Measurements from ENCODE around the gene FOXP4. TPM values are rescaled to one million over a fixed set of nuclear protein-coding genes. Genes with fewer than 3 reads are reported as not detected.

FOXP4 gene
- total RNA-seq, 1 donor = 3.3 TPM

- Histone ChIP-seq H3K4me2 (ENCODE audit: insufficient read depth, low read length) (no peak overlapping the region), H3K9me3 (ENCODE audit: low read depth, low read length) (no peaks in the 10 kb centered on the region), H3K79me2 (ENCODE audit: insufficient read depth, low read length) (no peaks in the 10 kb centered on the region), H3K36me3 (ENCODE audit: insufficient read depth, low read length) (peaks cover 11% of the 10 kb centered on the region), H2AFZ (ENCODE audit: low read length) (no peak overlapping the region), H3K4me3 (ENCODE audit: insufficient read depth, low read length) (no peak overlapping the region), H3K27ac (ENCODE audit: low read depth, low read length) (no peak overlapping the region), H4K20me1 (ENCODE audit: insufficient read depth, low read length) (peaks cover 3% of the 10 kb centered on the region), H3K4me1 (ENCODE audit: insufficient read depth, low read length) (peaks cover 9% of the 10 kb centered on the region), H3K27me3 (ENCODE audit: insufficient read depth, low read length) (no peaks in the 10 kb centered on the region)
- DNase-seq (ENCODE audit: insufficient read length, low spot score, missing footprints) = no peak
- TF ChIP-seq CTCF (IDR thresholded peaks at IDR 0.05; ENCODE audit: extremely low read depth, low read depth, low read length) = no peak
Measured at GRCh38 chr6:41568585-41569384, 22.6 kb downstream of the FOXP4 start.

- Histone ChIP-seq H4K20me1 (ENCODE audit: insufficient read depth, low read length) (peaks cover 3% of the 10 kb centered on the region), H3K4me2 (ENCODE audit: insufficient read depth, low read length) (no peak overlapping the region), H3K9me3 (ENCODE audit: low read depth, low read length) (no peaks in the 10 kb centered on the region), H3K4me1 (ENCODE audit: insufficient read depth, low read length) (peaks cover 9% of the 10 kb centered on the region), H3K27ac (ENCODE audit: low read depth, low read length) (no peak overlapping the region), H3K27me3 (ENCODE audit: insufficient read depth, low read length) (no peaks in the 10 kb centered on the region), H3K79me2 (ENCODE audit: insufficient read depth, low read length) (no peaks in the 10 kb centered on the region), H3K36me3 (ENCODE audit: insufficient read depth, low read length) (peaks cover 11% of the 10 kb centered on the region), H2AFZ (ENCODE audit: low read length) (no peak overlapping the region), H3K4me3 (ENCODE audit: insufficient read depth, low read length) (no peak overlapping the region)
- TF ChIP-seq CTCF (IDR thresholded peaks at IDR 0.05; ENCODE audit: extremely low read depth, low read depth, low read length) = no peak
- no peak for DNase-seq (ENCODE audit: insufficient read length, low spot score, missing footprints)
Measured at GRCh38 chr6:41570259-41570615, 24.1 kb downstream of the FOXP4 start.

GRCh38 chr6:41571021-41571780 is 25.0 kb downstream of the FOXP4 start:
- TF ChIP-seq CTCF (IDR thresholded peaks at IDR 0.05; ENCODE audit: extremely low read depth, low read depth, low read length) = no peak
- H3K27me3 ChIP-seq (ENCODE audit: insufficient read depth, low read length) = no peaks in the 10 kb centered on the region
- peaks cover 3% of the 10 kb centered on the region for H4K20me1 ChIP-seq (ENCODE audit: insufficient read depth, low read length)
- no peak overlapping the region for H3K27ac ChIP-seq (ENCODE audit: low read depth, low read length)
- H3K4me2 ChIP-seq (ENCODE audit: insufficient read depth, low read length) = peak overlapping the region; percentile 34
- peaks cover 9% of the 10 kb centered on the region for H3K4me1 ChIP-seq (ENCODE audit: insufficient read depth, low read length)
- peak; percentile 89 for DNase-seq (ENCODE audit: insufficient read length, low spot score, missing footprints)
- no peak overlapping the region for H2AFZ ChIP-seq (ENCODE audit: low read length)
- H3K36me3 ChIP-seq (ENCODE audit: insufficient read depth, low read length) = peaks cover 6% of the 10 kb centered on the region
- H3K9me3 ChIP-seq (ENCODE audit: low read depth, low read length) = no peaks in the 10 kb centered on the region
- no peak overlapping the region for H3K4me3 ChIP-seq (ENCODE audit: insufficient read depth, low read length)
- no peaks in the 10 kb centered on the region for H3K79me2 ChIP-seq (ENCODE audit: insufficient read depth, low read length)

- no peaks in the 10 kb centered on the region for H3K27me3 ChIP-seq (ENCODE audit: insufficient read depth, low read length)
- no peak overlapping the region for H3K4me2 ChIP-seq (ENCODE audit: insufficient read depth, low read length)
- peaks cover 11% of the 10 kb centered on the region for H3K4me1 ChIP-seq (ENCODE audit: insufficient read depth, low read length)
- no peak for TF ChIP-seq CTCF (IDR thresholded peaks at IDR 0.05; ENCODE audit: extremely low read depth, low read depth, low read length)
- no peak for DNase-seq (ENCODE audit: insufficient read length, low spot score, missing footprints)
- H3K27ac ChIP-seq (ENCODE audit: low read depth, low read length) = no peak overlapping the region
- no peak overlapping the region for H3K4me3 ChIP-seq (ENCODE audit: insufficient read depth, low read length)
- no peaks in the 10 kb centered on the region for H3K36me3 ChIP-seq (ENCODE audit: insufficient read depth, low read length)
- no peaks in the 10 kb centered on the region for H3K9me3 ChIP-seq (ENCODE audit: low read depth, low read length)
- no peak overlapping the region for H2AFZ ChIP-seq (ENCODE audit: low read length)
- H4K20me1 ChIP-seq (ENCODE audit: insufficient read depth, low read length) = peaks cover 3% of the 10 kb centered on the region
- H3K79me2 ChIP-seq (ENCODE audit: insufficient read depth, low read length) = no peaks in the 10 kb centered on the region
Measured at GRCh38 chr6:41572613-41573012, 26.4 kb downstream of the FOXP4 start.
